G401 (cell line): ENCODE data around the gene OGFR. TPM values are rescaled to one million over a fixed set of nuclear protein-coding genes. Genes with fewer than 3 reads are reported as not detected.

ENCODE experiments used
- DNase-seq: peaks from one replicate; pipeline ENCODE4 v3.0.0-alpha.2; 2015; ENCODE audit warnings: low spot score
- in situ Hi-C: cut with HindIII; loops from 2 replicates; pipeline ENCODE4 v1.10.0; 2016; ENCODE audit warnings: low sequenced_read_pairs, mixed read lengths
- total RNA-seq: library from RNA; depleted of rRNA; stranded (reverse); fragments of >200 nt; shearing (Covaris generic); gene quantifications from 2 replicates; pipeline ENCODE4 v1.2.3, GENCODE V29; 2014

The OGFR gene
- total RNA-seq, 1 experiment from 2014 or later, result 45.6 TPM

- in situ Hi-C loops, result no loop called here
- DNase-seq, result no peak
Measured at GRCh38 chr20:62820208-62820961, 15.8 kb downstream of the OGFR start.

GRCh38 chr20:62820962-62821725, 16.5 kb downstream of the OGFR start:
- in situ Hi-C loops, result no loop called here
- no peak for DNase-seq

DNA sequence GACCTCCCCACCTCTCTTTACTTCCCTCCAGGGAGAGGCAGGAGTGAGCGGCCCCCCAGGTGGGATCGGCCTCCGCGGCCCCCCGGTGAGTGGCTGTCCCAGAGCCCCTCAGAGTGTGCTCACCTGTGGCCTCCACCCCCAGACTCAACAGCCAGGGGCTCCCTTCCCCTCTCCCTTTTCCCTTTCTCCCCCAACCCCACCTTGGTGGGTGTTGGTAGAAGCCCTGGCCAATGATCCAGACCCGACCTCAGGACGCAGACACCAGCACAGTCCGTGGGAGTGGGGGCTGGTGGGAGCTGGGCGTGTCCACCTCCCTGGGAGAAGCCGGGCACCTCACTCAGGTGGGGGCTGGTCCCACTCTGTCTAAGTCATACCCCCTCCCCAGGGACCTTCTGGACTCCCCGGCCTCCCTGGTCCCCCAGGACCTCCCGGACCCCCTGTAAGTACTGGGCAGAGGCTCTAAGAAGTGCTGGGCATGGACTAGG, 17.1 kb downstream of the OGFR start:
- in situ Hi-C loops, result no loop called here
- no peak for DNase-seq

DNA sequence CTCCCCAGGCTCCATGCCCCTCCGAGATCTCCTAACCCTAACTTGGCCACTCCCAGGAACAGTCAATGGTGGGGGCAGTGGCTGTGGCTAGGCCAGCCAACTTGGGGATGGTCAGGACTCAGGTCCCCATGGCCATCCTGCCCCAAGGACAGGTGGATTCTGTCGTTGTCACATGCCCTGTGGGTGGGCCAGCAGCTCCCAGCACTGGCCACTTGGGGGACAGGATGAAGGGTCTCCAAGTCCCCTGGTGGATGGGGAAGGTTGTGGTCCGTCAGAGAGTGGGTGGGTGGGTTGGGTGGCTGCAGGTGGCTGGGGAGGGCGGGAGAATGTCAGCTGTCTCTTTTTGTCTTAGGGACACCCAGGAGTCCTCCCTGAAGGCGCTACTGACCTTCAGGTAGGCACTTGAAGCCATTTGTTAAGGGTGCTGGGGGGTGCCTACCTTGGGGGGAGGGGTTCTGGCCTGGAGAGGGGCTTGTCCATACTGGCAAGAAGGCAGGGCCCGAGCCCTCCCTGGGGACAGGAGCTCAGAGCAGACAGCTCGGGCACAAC, 17.7 kb downstream of the OGFR start:
- no peak for DNase-seq
- in situ Hi-C loops, result no loop called here

DNA sequence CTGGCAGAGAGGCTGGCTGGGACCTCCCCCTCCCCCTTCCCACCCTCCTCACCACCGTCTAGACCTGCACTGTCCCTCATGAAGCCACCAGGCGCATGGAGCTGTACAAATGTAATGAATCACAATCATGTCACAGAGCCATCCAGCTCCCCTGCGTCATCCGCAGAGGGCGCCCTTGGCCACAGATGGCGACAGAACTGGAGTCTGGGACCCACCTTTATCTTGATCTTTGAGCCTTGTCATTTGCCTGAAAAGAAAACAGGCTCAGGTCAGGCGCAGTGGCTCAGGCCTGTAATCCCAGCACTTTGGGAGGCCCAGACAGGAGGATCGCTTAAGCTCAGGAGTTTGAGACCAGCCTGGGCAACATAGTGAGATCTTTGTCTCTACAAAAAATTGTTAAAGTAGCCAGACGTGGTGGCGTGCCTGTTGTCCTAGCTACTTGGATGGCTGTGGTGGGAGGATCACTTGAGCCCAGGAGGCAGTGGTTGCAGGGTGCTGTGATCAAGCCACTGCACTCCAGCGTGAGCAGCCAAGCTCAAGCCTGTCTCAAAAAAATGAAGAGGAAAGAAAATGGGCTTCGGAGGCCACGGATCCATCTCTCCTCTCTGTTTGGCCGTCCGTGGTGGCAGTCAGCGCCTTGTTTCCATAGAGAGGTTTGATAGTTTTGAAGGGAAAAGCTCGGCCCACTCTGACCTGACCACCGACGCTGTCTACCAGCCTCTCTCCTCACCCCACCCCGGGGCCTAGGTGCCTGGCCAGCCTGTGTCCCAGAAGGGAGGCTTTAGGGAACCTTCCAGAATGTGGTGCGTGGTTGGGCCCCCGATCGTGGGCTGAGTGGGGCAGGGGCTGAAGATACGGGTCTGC, 18.4 kb downstream of the OGFR start:
- in situ Hi-C loops, result no loop called here
- peak; percentile 35 for DNase-seq

- DNase-seq, result no peak
- in situ Hi-C loops, result no loop called here
Measured at GRCh38 chr20:62823688-62824475, 19.2 kb downstream of the OGFR start.

DNA sequence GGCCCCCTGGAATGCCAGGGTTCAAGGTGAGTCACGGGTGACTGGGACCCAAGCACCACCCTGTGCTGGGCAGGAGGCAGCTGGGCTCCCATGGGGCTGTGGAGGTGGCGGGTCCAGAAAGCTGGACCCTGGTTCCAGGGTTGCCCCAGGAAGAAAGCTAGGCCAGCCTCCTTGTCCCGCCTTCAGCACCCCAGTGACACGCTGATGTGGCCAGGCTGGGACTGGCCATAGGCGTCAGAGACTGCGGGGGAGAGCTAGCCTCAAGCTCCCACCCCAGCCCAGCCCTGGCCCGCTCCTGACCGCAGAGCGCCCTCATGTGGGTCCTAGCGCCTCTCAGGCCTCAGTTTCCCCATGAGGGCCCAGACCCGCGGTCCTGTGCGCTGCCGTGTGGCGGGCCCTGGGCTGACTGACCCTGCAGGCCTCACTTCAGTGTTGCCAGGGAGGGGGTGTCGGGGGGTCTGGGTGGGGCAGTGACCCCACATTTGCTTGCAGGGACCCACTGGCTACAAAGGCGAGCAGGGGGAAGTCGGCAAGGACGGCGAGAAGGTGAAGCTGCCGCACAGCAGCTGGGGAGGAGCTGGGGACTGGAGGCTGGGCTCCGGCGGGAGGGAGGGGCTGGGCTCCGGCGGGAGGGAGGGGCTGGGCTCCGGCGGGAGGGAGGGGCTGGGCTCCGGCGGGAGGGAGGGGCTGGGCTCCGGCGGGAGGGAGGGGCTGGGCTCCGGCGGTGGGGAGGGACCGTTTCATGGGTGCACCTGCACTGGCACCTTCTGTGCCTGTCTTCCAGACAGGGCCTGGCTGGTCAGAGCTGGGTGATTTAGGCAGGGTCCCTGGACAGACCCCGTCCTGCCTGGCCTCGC, 20.1 kb downstream of the OGFR start:
- DNase-seq, result no peak
- in situ Hi-C loops, result no loop called here

DNA sequence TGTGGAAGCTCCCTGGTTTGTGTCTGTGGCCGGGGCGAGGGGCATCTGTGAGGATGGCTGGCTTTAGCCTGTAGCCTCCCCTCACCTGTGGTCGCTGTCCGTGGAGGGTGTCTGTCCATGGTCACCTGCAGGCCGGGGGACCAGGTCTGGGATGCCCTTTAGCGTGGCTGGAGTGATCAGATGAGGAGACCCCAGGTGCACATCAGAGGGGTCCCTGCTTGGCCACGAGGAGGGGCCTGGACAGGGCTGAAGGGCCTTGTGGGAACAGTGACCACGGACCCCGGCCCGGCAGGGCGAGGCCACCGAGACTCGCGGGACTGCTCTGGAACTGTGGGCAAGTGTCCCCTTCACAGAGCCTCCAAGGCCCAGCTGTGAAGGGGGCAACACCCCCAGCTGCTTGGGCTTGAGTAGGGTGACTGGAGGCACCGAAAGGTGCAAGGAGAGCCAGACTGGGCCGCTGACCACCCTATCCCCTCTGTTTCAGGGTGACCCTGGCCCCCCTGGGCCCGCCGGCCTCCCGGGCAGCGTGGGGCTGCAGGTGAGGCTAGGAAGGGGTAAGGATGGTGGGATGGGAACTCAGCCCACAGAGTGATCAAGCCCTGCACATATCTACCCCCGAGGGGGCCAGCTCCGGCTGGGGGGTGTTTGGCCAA, 20.8 kb downstream of the OGFR start:
- in situ Hi-C loops, result no loop called here
- no peak for DNase-seq

GRCh38 chr20:62825986-62826645, 21.5 kb downstream of the OGFR start:
- in situ Hi-C loops, result no loop called here
- no peak for DNase-seq

DNA sequence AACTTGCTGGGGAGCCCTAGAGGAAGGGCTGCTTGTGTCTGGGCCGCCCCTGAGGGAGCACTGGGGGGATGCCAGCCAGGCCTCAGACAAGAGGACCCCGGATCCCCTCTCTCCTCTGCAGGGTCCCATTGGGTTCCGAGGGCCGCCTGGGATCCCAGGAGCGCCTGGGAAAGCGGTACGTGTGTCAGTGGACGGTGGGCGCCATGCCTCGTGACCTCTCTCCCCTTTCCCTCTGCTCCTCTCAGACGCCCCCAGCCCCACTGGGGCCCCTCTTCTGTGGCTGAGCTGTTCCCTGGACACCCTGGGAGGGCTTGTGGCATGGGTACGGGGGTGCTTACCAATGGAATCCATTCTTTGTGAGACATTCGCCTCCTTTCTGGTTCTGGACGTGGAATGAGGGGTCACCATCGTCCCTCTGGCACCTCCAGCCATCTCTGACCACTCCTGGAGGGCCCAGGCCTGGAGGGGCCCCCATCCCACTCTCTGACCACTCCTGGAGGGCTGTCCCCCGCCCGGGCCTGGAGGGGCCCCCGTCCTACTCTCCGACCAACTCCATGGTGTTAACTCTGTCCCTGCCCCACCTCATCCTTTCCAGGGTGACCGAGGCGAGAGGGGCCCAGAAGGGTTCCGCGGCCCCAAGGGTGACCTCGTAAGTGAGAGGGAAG, 22.1 kb downstream of the OGFR start:
- in situ Hi-C loops, result no loop called here
- no peak for DNase-seq

GRCh38 chr20:62827311-62828038, 22.8 kb downstream of the OGFR start:
- in situ Hi-C loops, result no loop called here
- DNase-seq, result no peak

GRCh38 chr20:62828051-62828450, 23.4 kb downstream of the OGFR start:
- DNase-seq, result no peak
- in situ Hi-C loops, result no loop called here

GRCh38 chr20:62828511-62829230, 24.0 kb downstream of the OGFR start:
- no peak for DNase-seq
- in situ Hi-C loops, result no loop called here

DNA sequence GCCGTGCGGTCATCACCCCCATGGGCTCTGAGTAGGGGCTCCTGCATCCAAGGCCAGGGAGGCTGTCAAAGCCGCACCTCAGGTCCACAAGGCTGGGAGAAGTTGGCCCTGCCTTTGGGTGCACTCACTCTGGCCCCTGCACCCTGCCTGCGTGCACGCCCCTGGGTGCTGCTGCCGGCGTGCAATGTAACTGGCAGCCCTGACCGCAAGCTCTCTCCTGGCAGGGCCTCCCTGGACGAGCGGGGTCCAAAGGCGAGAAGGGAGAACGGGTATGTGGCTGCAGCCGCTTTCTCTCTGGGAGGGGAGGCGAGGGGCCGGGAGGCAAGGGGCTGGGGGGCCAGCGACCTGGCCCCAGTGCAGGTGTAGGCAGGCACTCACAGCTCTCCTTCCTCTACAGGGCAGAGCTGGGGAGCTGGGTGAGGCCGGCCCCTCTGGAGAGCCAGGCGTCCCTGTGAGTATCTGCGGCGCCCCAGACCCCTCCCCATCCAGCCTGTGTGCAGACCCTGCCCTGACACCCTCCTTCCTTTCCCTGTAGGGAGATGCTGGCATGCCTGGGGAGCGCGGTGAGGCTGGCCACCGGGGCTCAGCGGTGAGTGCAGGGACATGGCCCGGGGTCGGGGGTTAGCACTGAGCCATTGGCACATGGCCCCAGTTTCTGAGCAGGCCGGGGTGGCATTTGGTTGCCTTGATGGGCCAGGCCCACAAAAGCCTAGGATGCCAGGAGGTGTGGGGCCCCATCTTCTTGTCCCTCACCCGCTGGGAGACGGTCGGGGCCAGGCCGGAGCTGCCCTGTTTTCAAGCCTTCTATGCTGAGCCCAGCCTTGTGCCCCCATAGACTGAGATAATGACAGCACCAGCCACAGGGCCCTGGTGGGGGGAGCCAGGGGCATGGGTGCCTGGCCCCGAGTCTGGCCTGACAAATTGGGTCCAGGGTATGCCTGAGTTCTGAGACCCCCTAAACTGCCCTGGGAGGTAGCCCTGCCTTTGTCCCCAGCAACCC, 24.9 kb downstream of the OGFR start:
- in situ Hi-C loops, result no loop called here
- no peak for DNase-seq
